GM18909 (cell line): ENCODE data around the gene ZFPM1.

Experiments
- ATAC-seq: cut with Tn5 transposase; IDR thresholded peaks from one replicate; pipeline ENCODE4 v1.9.1; 2021; ENCODE audit warnings: mild to moderate bottlenecking; ENCODE audit not compliant: unreplicated experiment, poor library complexity

ZFPM1 gene

DNA sequence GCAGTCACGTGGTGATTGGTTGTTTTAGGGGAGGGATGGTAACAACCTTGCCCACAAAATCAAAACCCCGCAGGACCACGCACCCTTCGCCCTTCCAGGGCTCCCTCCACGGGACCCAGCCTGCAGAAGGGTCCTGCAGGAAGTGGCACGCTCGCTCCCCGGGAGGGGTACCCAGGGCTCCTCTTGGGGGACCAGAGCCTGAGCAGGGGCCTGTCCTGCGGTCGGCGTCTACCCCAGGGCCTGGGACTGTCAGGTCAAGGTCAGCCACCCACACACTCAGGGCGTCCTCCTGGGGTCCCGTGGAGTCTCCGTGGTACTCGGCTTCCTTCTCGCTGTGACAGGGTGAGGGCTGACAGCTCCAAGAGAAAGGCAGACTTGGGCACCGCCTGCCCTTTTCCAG lies 36.4 kb upstream of the ZFPM1 start:
- ATAC-seq = no peak

DNA sequence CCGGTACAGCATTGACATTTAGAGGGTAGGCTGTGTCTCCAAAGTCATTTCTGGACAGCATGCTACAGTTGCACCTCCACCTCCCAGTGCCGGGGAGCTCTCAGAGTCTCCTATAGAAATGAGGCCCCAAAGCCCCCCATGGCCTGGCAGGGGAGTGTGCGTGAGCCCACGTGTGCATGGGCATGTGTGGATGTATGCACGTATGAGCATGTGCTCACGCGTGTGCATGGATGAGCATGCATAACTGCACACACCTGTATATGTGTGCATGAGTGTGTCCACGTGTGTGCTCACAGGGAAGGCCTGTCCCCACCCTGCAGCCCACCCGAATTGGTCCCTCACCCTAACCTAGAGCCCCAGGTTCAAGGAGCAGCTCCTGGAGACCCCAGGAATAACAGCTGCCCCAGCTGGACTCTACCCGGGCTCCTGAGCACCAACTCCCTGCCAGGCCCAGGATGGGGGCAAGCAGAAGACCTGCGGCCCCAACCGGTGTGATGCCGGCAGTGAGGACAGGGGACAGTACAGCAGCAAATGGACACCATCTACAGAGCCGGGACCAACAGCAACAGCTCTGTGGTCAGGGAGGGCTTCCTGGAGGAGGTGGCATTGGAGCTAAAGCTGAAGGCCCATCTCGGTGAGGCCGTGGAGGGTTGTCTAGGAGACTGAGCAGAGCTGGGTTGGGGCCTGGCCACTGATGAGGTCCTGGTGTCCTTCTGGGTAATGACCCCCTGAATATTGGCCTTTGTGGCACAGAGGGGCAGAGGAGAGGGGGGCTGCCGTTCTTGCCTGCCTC lies 35.2 kb upstream of the ZFPM1 start:
- no peak for ATAC-seq

DNA sequence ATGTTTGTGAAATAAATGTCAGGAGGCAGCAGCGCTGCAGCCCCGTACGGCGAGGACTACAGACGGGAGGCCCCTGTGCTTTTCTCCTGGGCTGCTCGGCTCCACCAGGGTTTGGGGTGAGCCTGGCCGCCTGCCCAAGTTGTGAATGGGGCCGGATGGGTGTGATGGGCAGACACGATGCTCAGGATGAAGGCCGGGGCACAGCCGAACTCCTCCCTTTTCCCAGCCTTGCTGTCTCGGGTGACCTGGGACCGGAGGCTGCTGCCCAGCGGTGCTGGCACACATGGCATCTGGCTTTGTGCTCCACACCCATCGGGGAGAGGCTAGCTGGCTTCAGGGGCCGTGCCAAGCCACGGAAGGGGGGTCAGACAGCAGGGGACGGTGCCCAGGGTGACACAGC lies 34.2 kb upstream of the ZFPM1 start:
- ATAC-seq = no peak

DNA sequence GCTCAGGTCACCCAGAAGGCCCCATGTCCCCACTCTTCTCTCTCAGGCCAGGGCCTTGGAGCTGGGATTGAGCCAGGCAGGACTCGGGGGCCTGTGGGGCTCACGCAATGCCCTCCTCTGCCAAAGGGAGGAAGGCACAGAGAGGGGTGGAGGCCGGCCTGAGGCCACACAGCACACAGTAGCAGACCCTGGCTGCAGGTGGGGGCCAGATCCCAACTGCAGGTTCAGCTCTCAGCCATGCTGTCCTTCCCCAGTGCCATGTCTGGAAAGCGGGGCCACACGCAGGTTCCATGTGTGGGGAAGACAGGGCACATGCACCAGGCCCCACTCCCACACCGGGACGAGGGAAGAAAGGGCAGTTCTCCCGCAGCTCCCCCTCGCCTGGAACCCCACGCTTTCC lies 33.3 kb upstream of the ZFPM1 start:
- no peak for ATAC-seq

DNA sequence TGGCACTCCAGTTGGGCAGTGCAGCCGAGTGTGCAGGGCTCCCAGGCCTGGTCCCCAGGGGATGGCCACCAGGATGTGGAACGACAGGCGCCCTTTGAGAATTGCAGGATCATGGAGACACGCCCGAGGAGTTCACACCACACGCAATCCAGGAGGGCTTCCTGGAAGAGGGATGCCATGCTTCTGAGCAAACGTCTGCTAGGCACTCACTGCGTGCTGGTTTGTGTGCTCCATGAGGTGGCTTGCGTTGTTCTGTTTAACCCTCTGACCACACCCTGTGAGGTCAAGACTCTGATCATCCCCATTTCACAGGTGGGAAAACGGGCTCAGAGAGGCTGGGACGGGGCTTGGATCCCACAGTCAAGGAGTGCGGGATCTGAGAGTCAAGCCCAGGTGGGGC lies 32.6 kb upstream of the ZFPM1 start:
- ATAC-seq = no peak

DNA sequence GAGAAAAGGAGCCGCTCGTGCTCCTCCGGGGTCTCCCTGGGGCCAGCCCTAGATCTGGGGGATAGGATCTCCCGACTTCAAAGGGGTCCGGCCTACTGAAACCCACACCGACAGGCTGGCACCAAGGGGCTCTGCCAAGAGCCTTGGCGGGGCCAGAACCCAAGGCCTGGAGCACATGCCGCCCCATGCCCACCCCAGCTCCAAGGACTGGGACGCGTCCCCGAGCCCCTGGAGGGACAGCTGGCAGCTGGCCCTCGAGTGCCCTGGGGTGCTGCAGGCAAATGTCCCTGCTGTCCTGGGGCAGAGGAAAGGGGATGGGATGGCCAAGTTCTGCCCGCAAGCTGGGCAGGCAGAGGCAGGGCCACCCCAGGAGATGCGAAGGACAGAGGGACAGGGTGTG lies 31.8 kb upstream of the ZFPM1 start:
- no peak for ATAC-seq

DNA sequence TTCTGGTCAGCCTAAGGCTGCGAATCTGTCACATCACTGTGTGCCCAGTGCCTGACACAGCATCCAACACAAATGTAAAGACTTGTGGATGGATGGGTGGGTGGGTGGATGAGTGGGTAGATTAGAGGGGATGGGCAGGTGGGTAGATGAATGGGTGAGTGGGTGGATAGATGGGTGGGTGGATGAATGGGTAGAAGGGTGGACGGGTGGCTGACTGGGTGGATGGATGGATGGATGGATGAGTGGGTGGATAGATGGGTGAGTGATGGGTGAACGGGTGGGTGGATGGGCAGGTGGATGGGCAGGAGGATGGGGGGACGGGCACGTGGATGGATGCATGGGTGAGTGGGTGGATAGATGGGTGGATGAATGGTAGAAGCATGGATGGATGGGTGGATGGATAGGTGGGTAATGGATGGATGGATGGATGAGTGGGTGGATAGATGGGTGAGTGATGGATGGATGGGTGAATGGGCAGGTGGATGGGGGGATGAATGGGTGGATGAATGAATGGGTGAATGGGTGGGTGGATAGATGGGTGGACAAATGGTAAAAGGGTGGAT lies 31.1 kb upstream of the ZFPM1 start:
- ATAC-seq = no peak

DNA sequence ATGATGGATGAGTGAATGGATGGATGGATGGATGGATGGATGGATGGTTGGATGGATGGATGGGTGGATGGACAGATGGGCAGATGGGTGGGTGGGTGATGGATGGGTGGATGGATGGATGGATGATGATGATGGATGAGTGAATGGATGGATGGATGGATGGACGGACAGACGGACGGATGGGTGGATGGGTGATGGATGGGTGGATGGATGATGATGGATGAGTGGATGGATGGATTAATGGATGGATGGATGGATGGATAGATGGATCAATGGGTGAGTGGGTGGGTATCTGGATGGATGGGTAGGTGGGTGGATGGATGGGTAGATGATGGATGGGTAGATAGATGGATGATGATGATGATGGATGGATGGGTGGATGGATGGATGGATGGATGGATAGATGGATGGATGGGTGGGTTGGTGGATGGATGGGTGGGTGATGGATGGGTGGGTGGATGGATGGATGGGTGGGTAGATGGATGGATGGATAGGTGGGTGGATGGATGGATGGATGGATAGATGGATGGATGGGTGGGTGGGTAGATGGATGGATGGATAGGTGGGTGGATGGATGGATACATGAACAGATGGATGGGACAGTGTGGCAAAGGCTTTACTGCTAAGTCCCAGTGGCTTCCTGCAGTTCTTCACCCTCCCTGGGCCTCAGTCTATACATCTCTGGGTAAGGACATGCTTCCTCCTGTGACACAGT lies 30.2 kb upstream of the ZFPM1 start:
- no peak for ATAC-seq

DNA sequence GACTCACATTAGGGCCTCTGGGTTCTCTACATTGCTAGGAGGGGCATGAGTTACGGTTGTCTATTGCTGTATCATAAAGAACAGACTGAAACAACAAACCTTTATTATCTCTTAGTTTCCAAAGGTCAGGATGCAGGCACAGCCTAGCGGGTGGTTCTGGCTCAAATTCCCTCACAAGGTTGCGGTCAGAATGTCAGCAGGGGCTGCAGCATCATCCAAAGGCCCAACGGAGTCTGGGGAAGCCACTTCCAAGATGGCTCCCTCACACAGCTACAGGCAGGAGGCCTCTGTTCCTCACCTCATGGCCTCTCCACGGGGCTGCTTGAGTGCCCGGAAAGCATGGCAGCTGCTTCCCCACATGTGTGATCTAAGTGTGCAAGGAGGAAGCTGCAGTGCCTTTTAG lies 29.6 kb upstream of the ZFPM1 start:
- no peak for ATAC-seq

DNA sequence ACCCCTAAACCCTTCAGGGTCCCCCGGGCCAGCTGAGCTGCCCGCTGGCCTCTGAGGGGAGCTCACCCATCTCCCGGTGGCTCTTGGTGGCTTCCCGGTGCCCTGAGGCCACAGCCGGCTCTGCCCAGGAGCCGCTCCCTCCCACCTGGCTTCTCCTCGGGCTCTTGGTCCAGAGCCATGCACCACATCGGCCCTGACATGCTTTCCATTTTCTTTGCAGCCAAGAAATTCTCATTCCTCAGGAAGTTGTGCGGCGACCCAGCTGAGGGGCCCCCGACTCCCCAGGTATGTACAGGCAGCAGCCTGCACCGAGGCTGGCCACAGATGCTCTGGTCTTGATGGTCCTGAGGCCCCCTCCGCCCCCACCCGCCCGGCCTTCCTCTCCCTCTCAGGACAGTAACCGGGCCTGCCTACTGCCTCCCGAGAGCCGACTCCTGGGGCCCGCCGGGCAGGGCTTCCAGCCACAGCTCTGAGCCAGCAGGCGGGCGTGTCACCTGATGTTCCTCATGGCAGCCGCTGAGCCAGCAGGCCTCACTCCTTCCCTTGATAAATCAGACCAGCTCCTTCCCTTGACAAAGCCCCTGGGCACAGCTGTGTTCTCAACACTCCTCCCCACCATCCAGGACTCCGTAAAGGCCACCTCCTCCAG lies 28.4 kb upstream of the ZFPM1 start:
- ATAC-seq = no peak

DNA sequence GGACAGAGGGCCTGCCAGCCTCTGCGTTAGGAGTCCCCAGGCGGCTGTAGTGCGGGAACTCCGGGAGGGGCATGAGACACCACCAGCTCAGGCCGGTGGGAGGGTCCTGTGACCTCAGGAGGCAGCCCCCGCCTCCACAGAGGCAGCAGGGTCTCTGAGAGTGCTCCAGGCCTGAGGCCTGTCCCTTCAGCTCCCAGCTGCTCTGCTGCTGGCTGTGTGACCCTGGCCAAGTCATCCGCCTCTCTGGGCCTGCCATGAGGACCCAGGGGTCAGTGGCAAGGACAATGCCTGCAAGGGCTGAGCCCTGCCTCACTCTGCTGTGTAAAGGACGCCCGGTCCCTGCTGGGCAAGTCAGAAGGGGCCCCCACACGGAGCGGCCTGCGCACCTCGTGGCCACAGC lies 27.1 kb upstream of the ZFPM1 start:
- no peak for ATAC-seq

DNA sequence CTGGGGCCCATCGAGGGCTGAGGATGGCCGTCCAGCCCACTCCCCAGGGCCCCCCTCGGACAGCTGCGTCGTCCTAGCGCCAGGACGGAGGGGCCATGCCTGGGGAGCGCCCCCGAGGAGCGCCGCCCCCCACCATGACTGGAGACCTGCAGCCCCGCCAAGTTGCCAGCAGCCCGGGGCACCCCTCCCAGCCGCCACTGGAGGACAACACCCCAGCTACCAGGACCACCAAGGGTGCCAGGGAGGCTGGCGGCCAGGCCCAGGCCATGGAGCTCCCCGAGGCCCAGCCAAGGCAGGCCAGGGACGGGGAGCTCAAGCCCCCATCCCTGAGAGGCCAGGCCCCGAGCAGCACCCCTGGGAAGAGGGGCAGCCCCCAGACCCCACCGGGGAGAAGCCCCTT lies 25.7 kb upstream of the ZFPM1 start:
- ATAC-seq = no peak

DNA sequence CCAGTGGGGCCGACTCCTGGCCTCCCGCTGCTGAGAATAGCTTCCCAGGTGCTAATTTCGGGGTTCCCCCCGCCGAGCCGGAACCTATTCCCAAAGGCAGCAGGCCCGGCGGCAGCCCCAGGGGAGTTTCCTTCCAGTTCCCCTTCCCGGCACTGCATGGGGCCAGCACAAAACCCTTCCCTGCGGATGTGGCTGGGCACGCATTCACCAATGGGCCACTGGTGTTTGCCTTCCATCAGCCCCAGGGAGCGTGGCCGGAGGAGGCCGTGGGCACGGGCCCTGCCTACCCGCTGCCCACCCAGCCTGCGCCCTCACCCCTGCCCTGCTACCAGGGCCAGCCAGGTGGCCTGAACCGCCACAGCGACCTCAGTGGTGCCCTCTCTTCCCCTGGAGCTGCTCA lies 24.9 kb upstream of the ZFPM1 start:
- ATAC-seq = no peak

DNA sequence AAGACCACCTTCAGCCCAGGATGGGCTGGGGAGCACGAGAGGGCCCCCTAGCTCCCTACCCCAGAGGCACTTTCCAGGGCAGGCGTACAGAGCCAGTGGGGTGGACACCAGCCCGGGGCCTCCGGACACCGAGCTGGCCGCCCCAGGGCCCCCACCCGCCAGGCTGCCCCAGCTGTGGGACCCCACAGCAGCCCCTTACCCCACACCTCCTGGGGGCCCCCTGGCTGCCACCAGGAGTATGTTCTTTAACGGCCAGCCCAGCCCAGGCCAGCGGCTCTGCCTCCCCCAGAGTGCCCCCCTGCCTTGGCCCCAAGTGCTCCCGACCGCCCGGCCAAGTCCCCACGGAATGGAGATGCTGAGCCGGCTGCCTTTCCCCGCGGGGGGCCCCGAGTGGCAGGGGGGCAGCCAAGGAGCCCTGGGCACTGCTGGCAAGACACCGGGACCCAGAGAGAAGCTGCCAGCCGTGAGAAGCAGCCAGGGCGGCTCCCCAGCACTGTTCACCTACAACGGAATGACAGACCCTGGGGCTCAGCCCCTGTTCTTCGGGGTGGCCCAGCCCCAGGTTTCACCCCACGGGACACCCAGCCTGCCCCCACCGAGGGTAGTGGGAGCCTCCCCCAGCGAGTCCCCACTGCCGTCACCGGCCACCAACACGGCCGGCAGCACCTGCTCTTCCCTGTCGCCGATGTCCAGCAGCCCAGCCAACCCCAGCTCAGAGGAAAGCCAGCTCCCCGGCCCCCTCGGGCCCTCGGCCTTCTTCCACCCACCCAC lies 24.3 kb upstream of the ZFPM1 start:
- no peak for ATAC-seq

DNA sequence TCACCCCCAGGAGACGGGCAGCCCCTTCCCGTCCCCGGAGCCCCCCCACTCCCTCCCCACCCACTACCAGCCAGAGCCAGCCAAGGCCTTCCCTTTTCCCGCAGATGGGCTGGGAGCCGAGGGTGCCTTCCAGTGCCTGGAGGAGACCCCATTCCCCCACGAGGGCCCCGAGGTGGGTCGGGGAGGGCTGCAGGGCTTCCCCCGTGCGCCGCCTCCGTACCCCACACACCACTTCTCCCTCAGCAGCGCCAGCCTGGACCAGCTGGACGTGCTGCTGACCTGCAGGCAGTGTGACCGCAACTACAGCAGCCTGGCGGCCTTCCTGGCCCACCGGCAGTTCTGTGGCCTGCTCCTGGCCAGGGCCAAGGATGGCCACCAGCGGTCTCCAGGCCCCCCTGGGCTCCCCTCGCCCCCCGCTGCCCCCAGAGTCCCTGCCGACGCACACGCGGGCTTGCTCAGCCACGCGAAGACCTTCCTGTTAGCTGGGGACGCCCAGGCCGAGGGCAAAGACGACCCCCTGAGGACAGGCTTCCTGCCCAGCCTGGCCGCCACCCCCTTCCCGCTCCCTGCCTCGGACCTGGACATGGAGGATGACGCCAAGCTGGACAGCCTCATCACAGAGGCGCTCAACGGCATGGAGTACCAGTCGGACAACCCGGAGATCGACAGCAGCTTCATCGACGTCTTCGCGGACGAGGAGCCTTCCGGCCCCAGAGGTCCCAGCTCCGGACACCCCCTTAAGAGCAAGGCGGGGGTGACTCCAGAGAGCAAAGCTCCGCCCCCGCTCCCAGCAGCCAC lies 23.5 kb upstream of the ZFPM1 start:
- ATAC-seq = no peak

DNA sequence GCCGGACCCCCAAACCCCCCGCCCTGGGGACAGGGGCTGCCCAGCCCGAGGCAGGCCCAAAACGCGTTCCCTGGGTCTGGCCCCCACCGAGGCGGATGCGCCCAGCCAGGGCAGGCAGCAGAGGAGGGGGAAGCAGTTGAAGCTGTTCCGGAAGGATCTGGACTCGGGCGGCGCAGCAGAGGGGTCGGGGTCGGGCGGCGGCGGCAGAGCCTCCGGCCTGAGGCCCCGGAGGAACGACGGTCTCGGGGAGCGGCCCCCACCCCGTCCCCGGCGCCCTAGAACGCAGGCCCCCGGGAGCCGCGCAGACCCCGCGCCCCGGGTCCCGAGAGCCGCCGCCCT lies 22.9 kb upstream of the ZFPM1 start:
- no peak for ATAC-seq

DNA sequence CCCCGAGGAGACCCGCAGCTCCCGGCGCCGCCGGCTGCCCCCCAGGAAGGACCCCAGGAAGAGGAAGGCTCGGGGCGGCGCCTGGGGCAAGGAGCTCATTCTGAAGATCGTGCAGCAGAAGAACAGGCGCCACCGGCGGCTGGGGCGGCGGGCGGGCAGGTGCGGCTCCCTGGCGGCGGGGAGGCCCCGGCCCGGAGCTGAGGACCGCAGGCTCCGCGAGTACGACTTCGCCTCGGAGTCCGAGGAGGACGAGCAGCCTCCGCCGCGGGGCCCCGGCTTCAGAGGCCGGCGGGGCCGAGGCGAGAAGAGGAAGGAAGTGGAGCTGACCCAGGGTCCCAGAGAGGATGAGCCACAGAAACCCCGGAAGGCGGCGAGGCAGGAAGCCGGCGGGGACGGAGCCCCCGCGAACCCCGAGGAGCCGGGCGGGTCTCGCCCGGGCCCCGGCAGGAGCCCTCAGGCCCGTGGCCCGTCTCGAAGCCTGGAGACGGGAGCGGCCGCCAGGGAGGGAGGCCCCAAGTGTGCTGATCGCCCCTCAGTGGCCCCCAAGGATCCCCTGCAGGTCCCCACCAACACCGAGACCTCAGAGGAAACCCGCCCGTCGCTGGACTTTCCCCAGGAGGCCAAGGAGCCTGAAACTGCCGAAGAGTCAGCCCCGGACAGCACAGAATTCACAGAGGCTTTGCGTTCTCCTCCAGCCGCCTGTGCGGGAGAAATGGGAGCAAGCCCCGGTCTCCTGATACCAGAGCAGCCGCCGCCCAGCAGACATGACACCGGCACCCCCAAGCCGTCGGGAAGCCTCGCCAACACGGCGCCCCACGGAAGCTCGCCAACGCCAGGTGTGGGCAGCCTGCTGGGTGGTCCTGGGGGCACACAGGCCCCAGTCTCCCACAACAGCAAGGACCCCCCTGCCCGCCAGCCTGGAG lies 22.3 kb upstream of the ZFPM1 start:
- no peak for ATAC-seq

DNA sequence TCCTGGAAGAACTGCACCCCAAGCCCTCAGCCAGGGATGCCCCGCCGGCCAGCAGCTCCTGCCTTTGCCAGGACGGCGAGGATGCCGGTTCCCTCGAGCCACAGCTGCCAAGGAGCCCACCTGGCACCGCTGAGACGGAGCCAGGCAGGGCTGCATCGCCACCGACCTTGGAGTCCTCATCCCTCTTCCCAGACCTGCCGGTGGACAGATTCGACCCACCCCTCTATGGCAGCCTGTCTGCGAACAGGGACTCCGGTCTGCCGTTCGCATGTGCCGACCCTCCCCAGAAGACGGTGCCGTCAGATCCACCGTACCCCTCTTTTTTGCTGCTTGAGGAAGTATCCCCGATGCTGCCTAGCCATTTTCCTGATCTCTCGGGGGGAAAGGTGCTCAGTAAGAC lies 21.4 kb upstream of the ZFPM1 start:
- ATAC-seq = no peak

DNA sequence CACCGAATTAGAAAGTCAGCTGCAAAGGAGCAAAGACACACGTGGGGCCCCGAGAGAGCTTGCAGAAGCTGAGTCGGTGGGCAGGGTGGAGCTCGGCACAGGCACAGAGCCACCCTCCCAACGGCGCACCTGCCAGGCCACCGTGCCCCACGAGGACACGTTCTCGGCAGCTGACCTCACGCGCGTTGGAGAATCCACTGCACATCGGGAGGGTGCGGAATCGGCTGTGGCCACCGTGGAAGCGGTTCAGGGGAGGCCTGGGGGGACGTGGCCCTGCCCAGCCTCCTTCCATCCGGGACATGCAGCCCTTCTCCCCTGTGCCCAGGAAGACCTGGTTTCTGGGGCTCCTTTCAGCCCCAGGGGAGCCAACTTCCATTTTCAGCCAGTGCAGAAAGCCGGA lies 20.9 kb upstream of the ZFPM1 start:
- ATAC-seq = no peak
